Gastroesophageal sphincter (tissue), 4 donors: ENCODE results near the gene ABHD2. TPM values are rescaled to one million over a fixed set of nuclear protein-coding genes. Genes with fewer than 3 reads are reported as not detected.
A peak's percentile ranks its signal among the peaks of the same experiment; 100 is the strongest.
"Not testable (repeated sequence)": the region's sequence is repeated elsewhere in the genome, so short reads cannot be mapped to it uniquely, and the experiment has no call there.

Experiments used
- ATAC-seq: fragments of 150-250 bp; one replicate; pipeline ENCODE4 v1.9.1; 2016; ENCODE audit warnings: mild to moderate bottlenecking, moderate library complexity
- H3K27ac ChIP-seq, 4 donors: fragments of 200-600 bp; sonication (generic) in 3 of 4; 1 replicate in 3 of 4; 2 replicates in 1 of 4; pipeline ENCODE4 v1.5.1; 2016 to 2019
- H3K27me3 ChIP-seq: fragments of 200-600 bp; sonication (generic); one replicate; pipeline ENCODE4 v1.5.1; 2019
- H3K36me3 ChIP-seq, 2 donors: fragments of 200-600 bp; sonication (generic); one replicate each; pipeline ENCODE4 v1.5.1; 2019; ENCODE audit warnings: control low read depth in 1 of 2
- H3K4me1 ChIP-seq, 3 donors: fragments of 200-600 bp; sonication (generic); 1 replicate in 2 of 3; 2 replicates in 1 of 3; pipeline ENCODE4 v1.5.1; 2016 to 2019; ENCODE audit warnings: control low read depth in 2 of 3
- H3K4me3 ChIP-seq, 2 donors: fragments of 200-600 bp; sonication (generic); one replicate each; pipeline ENCODE4 v1.5.1; 2019; ENCODE audit warnings: mild to moderate bottlenecking in 1 of 2, moderate library complexity in 1 of 2
- H3K9me3 ChIP-seq, 3 donors: fragments of 200-600 bp; sonication (generic); one replicate each; pipeline ENCODE4 v1.5.1; 2017 to 2019; ENCODE audit warnings: control low read depth in 2 of 3
- CTCF ChIP-seq, 4 experiments: fragments of 200-600 bp in 2 of 4; fragments of 450-650 bp in 2 of 4; sonication (generic) in 1 of 4; IDR thresholded peaks; one replicate each; pipeline ENCODE4 v1.5.1; 2017 to 2019; ENCODE audit warnings: antibody characterized with exemption in 4 of 4, mild to moderate bottlenecking in 2 of 4, moderate library complexity in 2 of 4
- EP300 ChIP-seq: sonication (generic); formaldehyde crosslinking; IDR thresholded peaks from one replicate; pipeline ENCODE4 v1.6.1; 2017; ENCODE audit warnings: antibody characterized with exemption, mild to moderate bottlenecking
- POLR2A ChIP-seq, 2 donors: fragments of 450-650 bp; IDR thresholded peaks; one replicate each; pipeline ENCODE4 v1.6.1; 2017; ENCODE audit warnings: antibody characterized with exemption in 2 of 2, mild to moderate bottlenecking in 2 of 2, moderate library complexity in 1 of 2
- POLR2AphosphoS5 ChIP-seq: sonication (generic); formaldehyde crosslinking; IDR thresholded peaks from one replicate; pipeline ENCODE4 v1.6.1; 2017; ENCODE audit warnings: antibody characterized with exemption
- WGBS, 2 donors: methylation state at CpG; one replicate each; pipeline ENCODE4 v1.1.5; 2018; ENCODE audit warnings: low coverage in 1 of 2; 5-methylcytosine and 5-hydroxymethylcytosine counted together
- total RNA-seq, 4 donors: library from RNA; depleted of rRNA; stranded (reverse); fragments of >200 nt; gene quantifications; one replicate each; pipeline ENCODE4 v1.1.0, GENCODE V29; 2016

Gene ABHD2
- total RNA-seq, 4 donors from 2014 or later, result 54.6 to 108 (median 75.9) TPM

GRCh38 chr15:89137926-89138325 lies 49.7 kb downstream of the ABHD2 start:
- WGBS, 2 donors, result 58 to 83% methylated on average over 2 of the region's 3 CpGs
- ATAC-seq, result no peak
- Histone ChIP-seq H3K27me3 (no peaks in the 10 kb centered on the region), H3K4me3 (no peak overlapping the region), H3K27ac (peak overlapping the region; percentile 12 to 76 (median 67)), H3K36me3 (peaks cover 0 to 20% of the 10 kb centered on the region in 2 donors), H3K4me1 (peaks cover 2 to 95% (median 28%) of the 10 kb centered on the region in 3 donors), H3K9me3 (no peaks in the 10 kb centered on the region)
- TF ChIP-seq POLR2AphosphoS5, result no peak
- no peak for TF ChIP-seq EP300
- TF ChIP-seq POLR2A (IDR thresholded peaks at IDR 0.05), result no peak
- TF ChIP-seq CTCF (IDR thresholded peaks at IDR 0.05), result no peak

GRCh38 chr15:89138999-89139612 lies 50.9 kb downstream of the ABHD2 start:
- ATAC-seq, result no peak
- Histone ChIP-seq H3K27ac (peak overlapping the region in 2 of 4 donors; percentile 31 to 44), H3K9me3 (no peaks in the 10 kb centered on the region), H3K4me1 (peaks cover 2 to 94% (median 27%) of the 10 kb centered on the region in 3 donors), H3K4me3 (no peak overlapping the region), H3K27me3 (no peaks in the 10 kb centered on the region), H3K36me3 (peaks cover 0 to 20% of the 10 kb centered on the region in 2 donors)
- WGBS, 2 donors, result 82 to 90% methylated on average over 6 to 8 of the region's 10 CpGs
- TF ChIP-seq POLR2AphosphoS5, result no peak
- no peak for TF ChIP-seq CTCF (IDR thresholded peaks at IDR 0.05)
- TF ChIP-seq POLR2A (IDR thresholded peaks at IDR 0.05), result no peak
- TF ChIP-seq EP300, result no peak

GRCh38 chr15:89139613-89140499 lies 51.6 kb downstream of the ABHD2 start:
- no peaks in the 10 kb centered on the region for H3K27me3 ChIP-seq
- TF ChIP-seq CTCF (IDR thresholded peaks at IDR 0.05) (peak in 1 of 4 experiments; percentile 24), POLR2AphosphoS5 (no peak)
- H3K27ac ChIP-seq, result peak overlapping the region in 3 of 4 donors; percentile 9 to 44 (median 41)
- WGBS, 2 donors, result 57 to 58% methylated on average over 3 to 7 of the region's 8 CpGs
- H3K9me3 ChIP-seq, result no peaks in the 10 kb centered on the region
- H3K4me3 ChIP-seq, result no peak overlapping the region
- ATAC-seq, result no peak
- H3K36me3 ChIP-seq, result peaks cover 0 to 20% of the 10 kb centered on the region in 2 donors
- H3K4me1 ChIP-seq, result peaks cover 0 to 92% (median 28%) of the 10 kb centered on the region in 3 donors

- TF ChIP-seq POLR2AphosphoS5 (no peak), EP300 (no peak), CTCF (IDR thresholded peaks at IDR 0.05) (no peak), POLR2A (IDR thresholded peaks at IDR 0.05) (no peak)
- Histone ChIP-seq H3K4me1 (peaks cover 0 to 86% (median 28%) of the 10 kb centered on the region in 3 donors), H3K27me3 (no peaks in the 10 kb centered on the region), H3K4me3 (no peak overlapping the region), H3K9me3 (no peaks in the 10 kb centered on the region), H3K27ac (peak overlapping the region in 2 of 4 donors; percentile 41 to 44), H3K36me3 (peaks cover 0 to 20% of the 10 kb centered on the region in 2 donors)
- no peak for ATAC-seq
- 68 to 78% methylated on average over 4 of the region's 4 CpGs for WGBS, 2 donors
Observed at GRCh38 chr15:89140595-89140994, 52.3 kb downstream of the ABHD2 start.

- not testable (repeated sequence) for H3K9me3 ChIP-seq, H3K4me3 ChIP-seq, ATAC-seq, H3K27me3 ChIP-seq
- Histone ChIP-seq H3K27ac (peak overlapping the region in 1 of 4 donors; percentile 44), H3K4me1 (peaks cover 0 to 80% (median 27%) of the 10 kb centered on the region in 3 donors), H3K36me3 (peaks cover 0 to 20% of the 10 kb centered on the region in 2 donors)
- WGBS, 2 donors, result 100% methylated on average over 1 of the region's 10 CpGs; no CpG with 5 or more reads in 1 of the 2 donors
Observed at GRCh38 chr15:89141159-89141558, 52.9 kb downstream of the ABHD2 start.
